Astrocyte of the spinal cord (primary cell): ENCODE data around the gene FBXL7.
A peak's percentile ranks its signal among the peaks of the same experiment; 100 is the strongest.

Source experiments
- DNase-seq: peaks from one replicate; pipeline ENCODE4 v3.0.0; 2011; ENCODE audit warnings: low read depth, low spot score
- H3K4me3 ChIP-seq: 2 replicates; pipeline ENCODE4 v1.5.1; 2011; ENCODE audit warnings: low read depth, mild to moderate bottlenecking, low read length, moderate library complexity
- CTCF ChIP-seq: IDR thresholded peaks from 2 replicates; pipeline ENCODE4 v1.5.1; 2012; ENCODE audit warnings: low read depth, mild to moderate bottlenecking, low read length, inconsistent platforms
- in situ Hi-C: cut with HindIII; loops from 2 replicates; pipeline ENCODE4 v1.10.0; 2017; ENCODE audit warnings: low sequenced_read_pairs

FBXL7 gene

GRCh38 chr5:15637886-15638285, 137.9 kb downstream of the FBXL7 start:
- no peak overlapping the region for H3K4me3 ChIP-seq
- no peak for TF ChIP-seq CTCF
- no peak for DNase-seq
- in situ Hi-C loops: no loop called here

- no peak for DNase-seq
- in situ Hi-C loops: no loop called here
- TF ChIP-seq CTCF: no peak
- H3K4me3 ChIP-seq: no peak overlapping the region
Observed at GRCh38 chr5:15638296-15638695, 138.3 kb downstream of the FBXL7 start.

- TF ChIP-seq CTCF: no peak
- no peak for DNase-seq
- in situ Hi-C loops: no loop called here
- H3K4me3 ChIP-seq: no peak overlapping the region
Observed at GRCh38 chr5:15639288-15639687, 139.3 kb downstream of the FBXL7 start.

- no peak for TF ChIP-seq CTCF
- in situ Hi-C loops: no loop called here
- DNase-seq: no peak
- H3K4me3 ChIP-seq: no peak overlapping the region
Observed at GRCh38 chr5:15640116-15640515, 140.1 kb downstream of the FBXL7 start.

- in situ Hi-C loops: no loop called here
- no peak for TF ChIP-seq CTCF
- no peak for DNase-seq
- H3K4me3 ChIP-seq: no peak overlapping the region
Observed at GRCh38 chr5:15643731-15644130, 143.8 kb downstream of the FBXL7 start.

DNA sequence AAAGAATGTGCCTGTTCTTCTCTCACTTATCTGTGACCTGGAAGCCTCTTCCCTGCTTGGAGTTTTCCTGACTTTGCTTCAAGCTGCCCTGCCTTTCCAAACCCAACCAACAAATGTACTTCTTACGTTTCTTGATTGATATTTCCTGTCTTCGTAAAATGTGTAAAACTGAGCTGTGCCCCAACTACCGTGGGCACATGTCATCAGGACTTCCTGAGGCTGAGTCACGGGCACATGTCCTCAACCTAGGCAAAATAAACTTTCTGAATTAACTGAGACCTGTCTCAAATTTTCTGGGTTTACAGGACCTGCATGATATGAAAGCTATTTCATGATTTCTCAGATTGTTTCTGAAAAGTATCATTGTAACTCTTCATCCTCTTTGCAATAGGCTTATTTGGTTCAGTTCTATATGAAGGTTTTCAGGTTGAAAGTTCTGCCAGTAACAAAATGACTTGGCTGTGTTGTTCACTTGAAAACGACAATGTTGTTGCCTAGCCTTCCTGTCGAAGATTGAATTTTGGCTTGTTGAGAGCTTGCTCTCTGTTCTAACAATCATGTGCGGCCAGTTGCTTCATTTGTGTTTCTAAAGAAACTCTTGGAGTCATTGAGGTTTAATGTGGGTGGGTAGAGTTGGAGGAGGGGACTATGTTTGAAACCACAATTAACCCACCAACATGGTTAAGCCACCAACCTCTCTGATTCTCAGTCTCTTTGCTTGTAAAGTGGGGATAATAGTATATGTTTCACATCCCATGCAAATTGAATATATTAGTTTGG, 145.6 kb downstream of the FBXL7 start:
- H3K4me3 ChIP-seq: no peak overlapping the region
- in situ Hi-C loops: no loop called here
- no peak for TF ChIP-seq CTCF
- peak; percentile 15 for DNase-seq
